SK-N-MC (cell line): Measurements from ENCODE around the gene ZBTB18.

Experiments used
- DNase-seq: peaks from one replicate; pipeline ENCODE4 v3.0.0-alpha.2; 2011; ENCODE audit warnings: low read depth, low spot score
- H3K27ac ChIP-seq: fragments of 200-600 bp; sonication (generic); 2 replicates; pipeline ENCODE4 v1.5.1; 2016; ENCODE audit warnings: mixed run types
- H3K36me3 ChIP-seq: fragments of 200-600 bp; sonication (generic); 2 replicates; pipeline ENCODE4 v1.6.1; 2017; ENCODE audit warnings: antibody characterized with exemption, low read length, mixed read lengths; ENCODE audit not compliant: insufficient read depth
- H3K4me3 ChIP-seq: fragments of 200-600 bp; sonication (generic); 2 replicates; pipeline ENCODE4 v1.5.1; 2016
- H3K9ac ChIP-seq: fragments of 200-600 bp; sonication (generic); 2 replicates; pipeline ENCODE4 v1.8.0; 2017; ENCODE audit warnings: mixed run types, mixed read lengths; ENCODE audit not compliant: insufficient read length
- H3K9me3 ChIP-seq: fragments of 200-600 bp; sonication (generic); 2 replicates; pipeline ENCODE4 v1.6.1; 2017; ENCODE audit warnings: low read depth, mild to moderate bottlenecking, antibody characterized with exemption, low read length, moderate library complexity, mixed read lengths
- EZH2 ChIP-seq: fragments of 200-600 bp; sonication (generic); IDR thresholded peaks from one replicate; pipeline ENCODE4 v1.6.1; 2017; ENCODE audit warnings: antibody characterized with exemption
- FOXP2 ChIP-seq: optimal IDR thresholded peaks from 2 replicates; pipeline ENCODE3; 2011; ENCODE audit warnings: mild to moderate bottlenecking, moderate library complexity; ENCODE audit not compliant: insufficient read depth; ENCODE audit errors: extremely low read length, control extremely low read depth
- POLR2AphosphoS5 ChIP-seq: IDR thresholded peaks from 2 replicates; pipeline ENCODE4 v1.6.1; 2012; ENCODE audit warnings: mild to moderate bottlenecking, low read depth, low read length, borderline replicate concordance

Gene ZBTB18

DNA sequence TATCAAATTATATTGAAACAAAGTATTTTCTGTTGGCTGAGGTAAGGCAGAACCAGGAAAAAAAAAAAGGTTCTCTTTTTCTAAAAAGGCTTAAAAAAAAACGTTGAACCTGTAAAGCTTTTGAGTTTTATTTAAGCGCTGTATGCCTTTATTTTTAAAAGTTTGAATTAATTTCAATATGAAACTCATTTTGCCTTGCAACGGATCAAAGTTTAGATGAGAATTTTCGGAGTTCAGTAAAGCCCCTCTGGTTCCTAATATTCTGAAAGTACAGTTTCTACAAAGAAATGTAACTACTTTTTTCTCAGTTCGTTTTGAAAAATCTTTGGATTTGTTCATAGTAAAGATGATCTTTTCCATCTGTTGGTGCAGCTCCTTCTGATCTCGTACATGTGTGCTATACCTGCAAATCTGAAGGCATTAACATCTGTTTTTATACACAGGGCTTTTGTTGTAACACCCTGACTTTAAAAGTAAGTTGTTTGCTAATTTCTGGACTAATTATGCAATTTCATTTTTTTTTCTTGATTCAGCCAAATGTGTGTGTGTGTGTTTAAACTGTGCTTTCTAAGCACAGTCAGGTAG, 1.7 kb downstream of the ZBTB18 start:
- no peak for DNase-seq
- Histone ChIP-seq H3K9ac (no peak overlapping the region), H3K36me3 (peaks cover 7% of the 10 kb centered on the region; the same call in 1 of the 2 replicates), H3K9me3 (no peaks in the 10 kb centered on the region), H3K27ac (no peak overlapping the region), H3K4me3 (no peak overlapping the region)
- TF ChIP-seq POLR2AphosphoS5: no peak
- no peak for TF ChIP-seq FOXP2
- no peak for TF ChIP-seq EZH2

DNA sequence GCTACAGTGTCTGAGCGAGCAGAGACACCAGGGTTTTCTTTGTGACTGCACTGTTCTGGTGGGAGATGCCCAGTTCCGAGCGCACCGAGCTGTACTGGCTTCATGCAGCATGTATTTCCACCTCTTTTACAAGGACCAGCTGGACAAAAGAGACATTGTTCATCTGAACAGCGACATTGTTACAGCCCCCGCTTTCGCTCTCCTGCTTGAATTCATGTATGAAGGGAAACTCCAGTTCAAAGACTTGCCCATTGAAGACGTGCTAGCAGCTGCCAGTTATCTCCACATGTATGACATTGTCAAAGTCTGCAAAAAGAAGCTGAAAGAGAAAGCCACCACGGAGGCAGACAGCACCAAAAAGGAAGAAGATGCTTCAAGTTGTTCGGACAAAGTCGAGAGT, 2.7 kb downstream of the ZBTB18 start:
- TF ChIP-seq FOXP2 (no peak), EZH2 (no peak), POLR2AphosphoS5 (no peak)
- Histone ChIP-seq H3K9me3 (no peaks in the 10 kb centered on the region), H3K36me3 (peaks cover 7% of the 10 kb centered on the region; the same call in 1 of the 2 replicates), H3K9ac (no peak overlapping the region), H3K4me3 (no peak overlapping the region), H3K27ac (no peak overlapping the region)
- no peak for DNase-seq

DNA sequence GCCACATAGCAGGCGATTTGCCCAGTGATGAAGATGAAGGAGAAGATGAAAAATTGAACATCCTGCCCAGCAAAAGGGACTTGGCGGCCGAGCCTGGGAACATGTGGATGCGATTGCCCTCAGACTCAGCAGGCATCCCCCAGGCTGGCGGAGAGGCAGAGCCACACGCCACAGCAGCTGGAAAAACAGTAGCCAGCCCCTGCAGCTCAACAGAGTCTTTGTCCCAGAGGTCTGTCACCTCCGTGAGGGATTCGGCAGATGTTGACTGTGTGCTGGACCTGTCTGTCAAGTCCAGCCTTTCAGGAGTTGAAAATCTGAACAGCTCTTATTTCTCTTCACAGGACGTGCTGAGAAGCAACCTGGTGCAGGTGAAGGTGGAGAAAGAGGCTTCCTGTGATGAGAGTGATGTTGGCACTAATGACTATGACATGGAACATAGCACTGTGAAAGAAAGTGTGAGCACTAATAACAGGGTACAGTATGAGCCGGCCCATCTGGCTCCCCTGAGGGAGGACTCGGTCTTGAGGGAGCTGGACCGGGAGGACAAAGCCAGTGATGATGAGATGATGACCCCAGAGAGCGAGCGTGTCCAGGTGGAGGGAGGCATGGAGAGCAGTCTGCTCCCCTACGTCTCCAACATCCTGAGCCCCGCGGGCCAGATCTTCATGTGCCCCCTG, 3.3 kb downstream of the ZBTB18 start:
- no peak for DNase-seq
- no peak for TF ChIP-seq EZH2
- TF ChIP-seq FOXP2: no peak
- TF ChIP-seq POLR2AphosphoS5: no peak
- Histone ChIP-seq H3K27ac (no peak overlapping the region), H3K4me3 (no peak overlapping the region), H3K9ac (no peak overlapping the region), H3K9me3 (no peaks in the 10 kb centered on the region), H3K36me3 (peaks cover 7% of the 10 kb centered on the region; the same call in 1 of the 2 replicates)

DNA sequence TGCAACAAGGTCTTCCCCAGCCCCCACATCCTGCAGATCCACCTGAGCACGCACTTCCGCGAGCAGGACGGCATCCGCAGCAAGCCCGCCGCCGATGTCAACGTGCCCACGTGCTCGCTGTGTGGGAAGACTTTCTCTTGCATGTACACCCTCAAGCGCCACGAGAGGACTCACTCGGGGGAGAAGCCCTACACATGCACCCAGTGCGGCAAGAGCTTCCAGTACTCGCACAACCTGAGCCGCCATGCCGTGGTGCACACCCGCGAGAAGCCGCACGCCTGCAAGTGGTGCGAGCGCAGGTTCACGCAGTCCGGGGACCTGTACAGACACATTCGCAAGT, 3.8 kb downstream of the ZBTB18 start:
- no peak for DNase-seq
- Histone ChIP-seq H3K4me3 (no peak overlapping the region), H3K9me3 (no peaks in the 10 kb centered on the region), H3K9ac (no peak overlapping the region), H3K36me3 (peaks cover 7% of the 10 kb centered on the region; the same call in 1 of the 2 replicates), H3K27ac (no peak overlapping the region)
- TF ChIP-seq EZH2: no peak
- no peak for TF ChIP-seq POLR2AphosphoS5
- TF ChIP-seq FOXP2: no peak

DNA sequence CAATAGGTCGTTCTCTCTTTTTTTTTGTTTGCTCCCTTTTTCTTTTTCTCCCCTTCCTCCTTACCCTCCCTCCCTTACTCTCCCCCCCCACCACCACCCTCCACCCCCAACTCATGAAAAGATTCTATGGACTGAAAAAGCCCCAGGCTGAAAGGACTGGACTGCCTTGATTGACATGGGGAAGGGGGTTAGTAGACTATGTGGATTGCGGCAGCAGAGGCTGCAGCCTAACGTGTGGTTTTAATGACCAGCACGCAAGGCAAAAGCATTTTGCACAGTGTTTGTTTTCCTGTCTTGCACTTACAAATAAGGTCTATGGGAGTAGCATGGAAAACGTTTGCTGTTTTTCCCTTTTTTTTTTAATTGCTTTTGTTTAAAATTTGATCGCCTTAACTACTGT, 5.5 kb downstream of the ZBTB18 start:
- Histone ChIP-seq H3K27ac (no peak overlapping the region), H3K36me3 (peaks cover 7% of the 10 kb centered on the region; the same call in 1 of the 2 replicates), H3K9ac (no peak overlapping the region), H3K4me3 (no peak overlapping the region), H3K9me3 (no peaks in the 10 kb centered on the region)
- TF ChIP-seq POLR2AphosphoS5: no peak
- TF ChIP-seq FOXP2: no peak
- no peak for TF ChIP-seq EZH2
- DNase-seq: no peak

DNA sequence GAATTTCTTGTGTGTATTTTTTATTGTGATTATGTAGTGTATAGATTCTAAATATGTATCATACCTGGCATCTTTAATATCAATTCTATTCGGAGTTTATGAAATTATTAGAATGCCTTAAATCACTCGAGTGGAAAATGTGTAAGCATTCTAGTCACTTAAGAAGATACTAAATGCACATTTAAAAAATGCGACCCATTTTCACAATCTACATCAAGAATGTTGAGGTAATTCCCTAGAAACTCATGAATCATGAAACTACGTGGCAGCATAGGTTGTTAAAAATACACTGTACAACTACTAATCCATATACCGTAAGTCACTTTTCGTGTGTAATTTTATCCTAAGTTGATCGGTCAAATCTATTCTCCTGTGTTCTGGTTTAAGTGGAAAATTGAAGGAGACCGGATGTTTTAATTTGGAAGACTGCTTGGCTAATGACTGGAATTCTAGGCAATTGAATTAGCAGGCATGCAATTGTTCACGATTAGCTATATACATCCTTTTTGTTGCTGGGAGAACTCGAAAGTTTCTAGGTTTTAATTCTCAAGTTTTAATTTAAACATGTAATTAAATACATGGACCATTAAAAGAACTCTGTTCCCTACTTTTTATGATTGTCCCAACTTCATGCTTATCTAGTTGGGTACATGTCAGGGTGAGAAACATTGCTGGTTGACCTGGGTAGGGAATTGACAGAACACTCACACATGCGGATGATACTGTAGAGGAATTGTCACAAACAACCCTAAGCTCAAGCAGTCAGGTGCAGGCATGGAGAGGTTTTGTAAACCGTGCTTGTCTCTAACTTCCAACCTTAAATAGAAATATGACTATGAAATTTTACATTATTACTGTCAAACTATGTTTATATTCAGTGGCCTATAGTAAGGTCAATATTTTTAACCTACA, 6.6 kb downstream of the ZBTB18 start:
- Histone ChIP-seq H3K9ac (no peak overlapping the region), H3K27ac (no peak overlapping the region), H3K4me3 (no peak overlapping the region), H3K36me3 (peaks cover 7% of the 10 kb centered on the region; the same call in 1 of the 2 replicates), H3K9me3 (no peaks in the 10 kb centered on the region)
- no peak for DNase-seq
- TF ChIP-seq POLR2AphosphoS5 (no peak), EZH2 (no peak), FOXP2 (no peak)

DNA sequence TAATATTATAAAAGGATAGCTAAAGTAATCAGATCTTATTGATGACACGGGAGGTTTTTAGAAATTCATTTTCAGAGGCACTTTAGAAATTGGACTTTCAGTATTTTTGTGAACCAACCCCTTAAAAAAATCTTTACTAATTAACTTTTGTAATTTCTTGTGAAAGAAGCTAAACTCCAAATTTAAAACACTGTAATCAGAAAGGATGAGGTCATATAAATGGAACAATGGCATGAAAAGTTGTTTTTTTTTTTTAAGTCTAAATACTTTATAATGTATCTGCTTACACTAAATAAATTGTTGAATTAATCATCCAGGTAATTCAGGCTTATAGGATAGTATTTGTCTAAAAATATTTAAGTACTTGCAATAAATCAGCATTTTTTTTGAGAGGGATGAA, 9.0 kb downstream of the ZBTB18 start:
- TF ChIP-seq EZH2: no peak
- no peak for TF ChIP-seq FOXP2
- TF ChIP-seq POLR2AphosphoS5: no peak
- Histone ChIP-seq H3K36me3 (no peaks in the 10 kb centered on the region; the same call in 1 of the 2 replicates), H3K9ac (no peak overlapping the region), H3K9me3 (no peaks in the 10 kb centered on the region), H3K27ac (no peak overlapping the region), H3K4me3 (no peak overlapping the region)
- DNase-seq: no peak

DNA sequence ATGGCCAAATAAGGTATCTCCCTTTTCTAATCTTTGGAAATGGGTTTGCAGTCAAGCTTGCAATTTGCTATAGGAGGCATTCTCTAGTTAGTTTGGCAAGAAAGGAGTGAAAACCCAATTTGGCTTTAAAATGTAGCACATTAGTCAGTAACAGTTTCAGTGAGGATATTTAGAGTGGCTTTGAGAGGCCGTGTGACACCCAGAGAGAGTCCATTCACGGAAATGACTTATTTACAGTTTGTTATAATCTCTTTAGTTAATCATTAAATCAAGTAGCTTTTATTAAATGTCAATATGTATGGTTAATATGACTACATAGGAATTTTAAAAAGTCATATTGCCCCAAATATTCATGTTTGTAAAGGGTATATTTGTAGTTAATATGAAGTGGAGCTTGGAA, 9.6 kb downstream of the ZBTB18 start:
- DNase-seq: no peak
- H3K9ac ChIP-seq: no peak overlapping the region
- TF ChIP-seq FOXP2: no peak
- TF ChIP-seq EZH2: no peak
- no peak for TF ChIP-seq POLR2AphosphoS5

More for the DNA sequence above, 9.6 kb downstream of the ZBTB18 start:
- no peaks in the 10 kb centered on the region for H3K36me3 ChIP-seq
- H3K9me3 ChIP-seq: no peaks in the 10 kb centered on the region
- no peak overlapping the region for H3K4me3 ChIP-seq
- H3K27ac ChIP-seq: no peak overlapping the region
